ENCODE measurements around the gene PDE4D. TPM values are rescaled to one million over a fixed set of nuclear protein-coding genes. Genes with fewer than 3 reads are reported as not detected.

PDE4D gene
- total and polyA plus RNA-seq, 10 of the 15 experiments (the other 5 are each of a cell fraction or from before 2014, with no cell fraction given) = 0.87 to 4.1 (median 2.2) TPM

DNA sequence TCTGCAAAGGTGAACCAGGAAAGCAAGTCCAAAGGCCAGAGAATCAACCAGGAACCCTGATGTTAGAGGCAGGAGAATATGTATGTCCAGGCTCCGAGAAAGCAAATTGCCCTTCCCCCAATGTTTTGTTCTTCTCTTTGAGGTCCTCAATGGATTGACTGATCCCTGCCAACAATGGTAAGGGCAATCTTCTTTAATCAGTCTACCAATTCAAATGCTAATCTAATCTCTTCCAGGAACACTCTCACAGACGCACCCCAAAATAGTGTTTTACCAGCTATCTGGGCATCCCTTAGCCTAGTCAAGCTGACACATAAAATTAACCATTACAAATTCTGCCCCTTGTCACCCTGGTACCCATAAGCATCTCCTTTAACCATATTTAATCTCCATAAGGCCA is 912.6 kb downstream of the PDE4D start:
- intact Hi-C loops (cut with micrococcal nuclease; ENCODE audit: unreplicated experiment) = no loop called here
- Histone ChIP-seq H3K27me3 (replicated peaks in 1 of 2; ENCODE audit: control insufficient read depth in 2 of 2, insufficient read depth in 2 of 2, low read length in 1 of 2) (no peaks in the 10 kb centered on the region), H3K9ac (ENCODE audit: control insufficient read depth, insufficient read depth, low read length) (no peak overlapping the region), H3K79me2 (ENCODE audit: control insufficient read depth, insufficient read depth, low read length) (no peaks in the 10 kb centered on the region), H3K4me1 (ENCODE audit: control insufficient read depth, insufficient read depth, low read length) (no peaks in the 10 kb centered on the region), H4K20me1 (ENCODE audit: control insufficient read depth, insufficient read depth) (no peaks in the 10 kb centered on the region), H3K4me2 (ENCODE audit: control insufficient read depth, insufficient read depth) (no peak overlapping the region), H3K9me3 (replicated peaks; ENCODE audit: control insufficient read depth, insufficient read depth, low read length) (no peaks in the 10 kb centered on the region), H3K27ac (ENCODE audit: control insufficient read depth, insufficient read depth) (no peak overlapping the region), H2AFZ (ENCODE audit: control insufficient read depth, low read depth, low read length) (no peak overlapping the region), H3K4me3 (no peak overlapping the region), H3K36me3 (ENCODE audit: control insufficient read depth in 2 of 2, insufficient read depth in 2 of 2, low read length in 1 of 2) (no peaks in the 10 kb centered on the region)
- 53% methylated on average over 2 of the region's 2 CpGs for WGBS (ENCODE audit: insufficient coverage, insufficient replicate concordance, low lambda C conversion rate, missing lambda C conversion rate)
- in situ Hi-C loops (cut with MboI) = no loop called here
- POLR2A ChIA-PET = no interaction called here
- FAIRE-seq = no peak
- no peak for DNase-seq (ENCODE audit: low read depth, low spot score)
- RAD21 ChIA-PET (ENCODE audit: unreplicated experiment) = no interaction called here
- SMC1A ChIA-PET (ENCODE audit: uncharacterized antibody, unreplicated experiment) = interaction anchor here (1.3 kb wide), 2 partner anchors 15 to 21 kb away, joined by 3 to 4 read pairs; no protein-coding TSS in a partner anchor
- CTCF ChIA-PET = no interaction called here
- no peak for ATAC-seq
- BruUV-seq (replicated peaks) = no TSS peak
- TF ChIP-seq KAT2A (conservative IDR thresholded peaks at IDR 0.05; ENCODE audit: control insufficient read depth, low read depth, low read length) (no peak), FOS (IDR thresholded peaks at IDR 0.05; ENCODE audit: borderline replicate concordance, extremely low read depth, insufficient read length) (no peak), TCF7 (IDR thresholded peaks at IDR 0.05; ENCODE audit: borderline replicate concordance) (no peak), CEBPB (IDR thresholded peaks at IDR 0.05; ENCODE audit: borderline replicate concordance in 1 of 2, low read depth in 2 of 2, low read length in 2 of 2) (no peak), SPI1 (IDR thresholded peaks at IDR 0.05; ENCODE audit: borderline replicate concordance, insufficient read depth, low read depth, low read length) (no peak), IKZF1 (conservative IDR thresholded peaks at IDR 0.05) (no peak), ATF7 (IDR thresholded peaks at IDR 0.05; ENCODE audit: low read depth) (no peak), NR2C1 (IDR thresholded peaks at IDR 0.05) (no peak), JUND (IDR thresholded peaks at IDR 0.05; ENCODE audit: low read depth, low read length) (no peak), TBL1XR1 (IDR thresholded peaks at IDR 0.05; ENCODE audit: low read depth, low read length) (no peak), PML (IDR thresholded peaks at IDR 0.05; ENCODE audit: low read length) (no peak), ZNF24 (IDR thresholded peaks at IDR 0.05) (no peak), RBBP5 (conservative IDR thresholded peaks at IDR 0.05) (no peak), GATAD2B (conservative IDR thresholded peaks at IDR 0.05; ENCODE audit: low read depth) (no peak)
- TF ChIP-seq, protein P1, sequence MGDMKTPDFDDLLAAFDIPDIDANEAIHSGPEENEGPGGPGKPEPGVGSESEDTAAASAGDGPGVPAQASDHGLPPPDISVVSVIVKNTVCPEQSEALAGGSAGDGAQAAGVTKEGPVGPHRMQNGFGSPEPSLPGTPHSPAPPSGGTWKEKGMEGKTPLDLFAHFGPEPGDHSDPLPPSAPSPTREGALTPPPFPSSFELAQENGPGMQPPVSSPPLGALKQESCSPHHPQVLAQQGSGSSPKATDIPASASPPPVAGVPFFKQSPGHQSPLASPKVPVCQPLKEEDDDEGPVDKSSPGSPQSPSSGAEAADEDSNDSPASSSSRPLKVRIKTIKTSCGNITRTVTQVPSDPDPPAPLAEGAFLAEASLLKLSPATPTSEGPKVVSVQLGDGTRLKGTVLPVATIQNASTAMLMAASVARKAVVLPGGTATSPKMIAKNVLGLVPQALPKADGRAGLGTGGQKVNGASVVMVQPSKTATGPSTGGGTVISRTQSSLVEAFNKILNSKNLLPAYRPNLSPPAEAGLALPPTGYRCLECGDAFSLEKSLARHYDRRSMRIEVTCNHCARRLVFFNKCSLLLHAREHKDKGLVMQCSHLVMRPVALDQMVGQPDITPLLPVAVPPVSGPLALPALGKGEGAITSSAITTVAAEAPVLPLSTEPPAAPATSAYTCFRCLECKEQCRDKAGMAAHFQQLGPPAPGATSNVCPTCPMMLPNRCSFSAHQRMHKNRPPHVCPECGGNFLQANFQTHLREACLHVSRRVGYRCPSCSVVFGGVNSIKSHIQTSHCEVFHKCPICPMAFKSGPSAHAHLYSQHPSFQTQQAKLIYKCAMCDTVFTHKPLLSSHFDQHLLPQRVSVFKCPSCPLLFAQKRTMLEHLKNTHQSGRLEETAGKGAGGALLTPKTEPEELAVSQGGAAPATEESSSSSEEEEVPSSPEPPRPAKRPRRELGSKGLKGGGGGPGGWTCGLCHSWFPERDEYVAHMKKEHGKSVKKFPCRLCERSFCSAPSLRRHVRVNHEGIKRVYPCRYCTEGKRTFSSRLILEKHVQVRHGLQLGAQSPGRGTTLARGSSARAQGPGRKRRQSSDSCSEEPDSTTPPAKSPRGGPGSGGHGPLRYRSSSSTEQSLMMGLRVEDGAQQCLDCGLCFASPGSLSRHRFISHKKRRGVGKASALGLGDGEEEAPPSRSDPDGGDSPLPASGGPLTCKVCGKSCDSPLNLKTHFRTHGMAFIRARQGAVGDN (IDR thresholded peaks at IDR 0.05) = no peak
- TF ChIP-seq, protein P2, sequence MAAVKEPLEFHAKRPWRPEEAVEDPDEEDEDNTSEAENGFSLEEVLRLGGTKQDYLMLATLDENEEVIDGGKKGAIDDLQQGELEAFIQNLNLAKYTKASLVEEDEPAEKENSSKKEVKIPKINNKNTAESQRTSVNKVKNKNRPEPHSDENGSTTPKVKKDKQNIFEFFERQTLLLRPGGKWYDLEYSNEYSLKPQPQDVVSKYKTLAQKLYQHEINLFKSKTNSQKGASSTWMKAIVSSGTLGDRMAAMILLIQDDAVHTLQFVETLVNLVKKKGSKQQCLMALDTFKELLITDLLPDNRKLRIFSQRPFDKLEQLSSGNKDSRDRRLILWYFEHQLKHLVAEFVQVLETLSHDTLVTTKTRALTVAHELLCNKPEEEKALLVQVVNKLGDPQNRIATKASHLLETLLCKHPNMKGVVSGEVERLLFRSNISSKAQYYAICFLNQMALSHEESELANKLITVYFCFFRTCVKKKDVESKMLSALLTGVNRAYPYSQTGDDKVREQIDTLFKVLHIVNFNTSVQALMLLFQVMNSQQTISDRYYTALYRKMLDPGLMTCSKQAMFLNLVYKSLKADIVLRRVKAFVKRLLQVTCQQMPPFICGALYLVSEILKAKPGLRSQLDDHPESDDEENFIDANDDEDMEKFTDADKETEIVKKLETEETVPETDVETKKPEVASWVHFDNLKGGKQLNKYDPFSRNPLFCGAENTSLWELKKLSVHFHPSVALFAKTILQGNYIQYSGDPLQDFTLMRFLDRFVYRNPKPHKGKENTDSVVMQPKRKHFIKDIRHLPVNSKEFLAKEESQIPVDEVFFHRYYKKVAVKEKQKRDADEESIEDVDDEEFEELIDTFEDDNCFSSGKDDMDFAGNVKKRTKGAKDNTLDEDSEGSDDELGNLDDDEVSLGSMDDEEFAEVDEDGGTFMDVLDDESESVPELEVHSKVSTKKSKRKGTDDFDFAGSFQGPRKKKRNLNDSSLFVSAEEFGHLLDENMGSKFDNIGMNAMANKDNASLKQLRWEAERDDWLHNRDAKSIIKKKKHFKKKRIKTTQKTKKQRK (IDR thresholded peaks at IDR 0.05; ENCODE audit: low read depth, low read length) = no peak
- TF ChIP-seq, protein P3, sequence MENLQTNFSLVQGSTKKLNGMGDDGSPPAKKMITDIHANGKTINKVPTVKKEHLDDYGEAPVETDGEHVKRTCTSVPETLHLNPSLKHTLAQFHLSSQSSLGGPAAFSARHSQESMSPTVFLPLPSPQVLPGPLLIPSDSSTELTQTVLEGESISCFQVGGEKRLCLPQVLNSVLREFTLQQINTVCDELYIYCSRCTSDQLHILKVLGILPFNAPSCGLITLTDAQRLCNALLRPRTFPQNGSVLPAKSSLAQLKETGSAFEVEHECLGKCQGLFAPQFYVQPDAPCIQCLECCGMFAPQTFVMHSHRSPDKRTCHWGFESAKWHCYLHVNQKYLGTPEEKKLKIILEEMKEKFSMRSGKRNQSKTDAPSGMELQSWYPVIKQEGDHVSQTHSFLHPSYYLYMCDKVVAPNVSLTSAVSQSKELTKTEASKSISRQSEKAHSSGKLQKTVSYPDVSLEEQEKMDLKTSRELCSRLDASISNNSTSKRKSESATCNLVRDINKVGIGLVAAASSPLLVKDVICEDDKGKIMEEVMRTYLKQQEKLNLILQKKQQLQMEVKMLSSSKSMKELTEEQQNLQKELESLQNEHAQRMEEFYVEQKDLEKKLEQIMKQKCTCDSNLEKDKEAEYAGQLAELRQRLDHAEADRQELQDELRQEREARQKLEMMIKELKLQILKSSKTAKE (IDR thresholded peaks at IDR 0.05; ENCODE audit: low read depth, poor library complexity, severe bottlenecking) = no peak

Data from GM12878 (cell line).